Ascending aorta (tissue), 2 donors: ENCODE measurements around the gene C4orf50. TPM values are rescaled to one million over a fixed set of nuclear protein-coding genes. Genes with fewer than 3 reads are reported as not detected.

Source experiments
- DNase-seq, 2 donors: peaks; one replicate each; pipeline ENCODE4 v3.0.0-alpha.2; 2019; ENCODE audit warnings: low spot score in 2 of 2
- H3K27ac ChIP-seq, 2 donors: fragments of 200-600 bp; sonication (generic); one replicate each; pipeline ENCODE4 v1.5.1; 2016 to 2017; ENCODE audit warnings: mild to moderate bottlenecking in 1 of 2
- H3K27me3 ChIP-seq: fragments of 200-600 bp; sonication (generic); one replicate; pipeline ENCODE4 v1.5.1; 2017
- H3K36me3 ChIP-seq, 2 donors: fragments of 200-600 bp; sonication (generic); one replicate each; pipeline ENCODE4 v1.5.1; 2016
- H3K4me1 ChIP-seq, 2 donors: fragments of 200-600 bp; sonication (generic); one replicate each; pipeline ENCODE4 v1.5.1; 2016 to 2017; ENCODE audit warnings: mild to moderate bottlenecking in 1 of 2
- H3K4me3 ChIP-seq, 2 donors: fragments of 200-600 bp; sonication (generic); one replicate each; pipeline ENCODE4 v1.5.1; 2016 to 2017; ENCODE audit warnings: mild to moderate bottlenecking in 1 of 2
- H3K9me3 ChIP-seq, 2 donors: fragments of 200-600 bp; sonication (generic); one replicate each; pipeline ENCODE4 v1.5.1; 2016
- CTCF ChIP-seq, 3 experiments: fragments of 200-600 bp in 2 of 3; fragments of 450-650 bp in 1 of 3; sonication (generic) in 2 of 3; IDR thresholded peaks; one replicate each; pipeline ENCODE4 v1.5.1; 2016 to 2019; ENCODE audit warnings: antibody characterized with exemption in 3 of 3, mild to moderate bottlenecking in 1 of 3, moderate library complexity in 1 of 3
- intact Hi-C: fragments of 100-400 bp; cut with DNase I; formaldehyde crosslinking; loops from one replicate; pipeline ENCODE4 v1.15.1; 2023
- total RNA-seq: library from RNA; depleted of rRNA; stranded (reverse); fragments of >200 nt; gene quantifications from one replicate; pipeline ENCODE4 v1.1.0, GENCODE V29; 2016

The C4orf50 gene
- total RNA-seq, 1 donor from 2014 or later = not detected

GRCh38 chr4:5964030-5964429 lies 54.2 kb downstream of the C4orf50 start:
- H3K36me3 ChIP-seq = no peaks in the 10 kb centered on the region
- no peaks in the 10 kb centered on the region for H3K4me1 ChIP-seq
- intact Hi-C loops = no loop called here
- no peaks in the 10 kb centered on the region for H3K9me3 ChIP-seq
- H3K4me3 ChIP-seq = no peak overlapping the region
- H3K27me3 ChIP-seq = no peaks in the 10 kb centered on the region
- no peak for DNase-seq
- H3K27ac ChIP-seq = no peak overlapping the region
- no peak for TF ChIP-seq CTCF (IDR thresholded peaks at IDR 0.05)

- Histone ChIP-seq H3K9me3 (no peaks in the 10 kb centered on the region), H3K36me3 (no peaks in the 10 kb centered on the region), H3K27me3 (no peaks in the 10 kb centered on the region), H3K4me3 (no peak overlapping the region), H3K4me1 (no peaks in the 10 kb centered on the region), H3K27ac (no peak overlapping the region)
- intact Hi-C loops = no loop called here
- no peak for TF ChIP-seq CTCF (IDR thresholded peaks at IDR 0.05)
- no peak for DNase-seq
Observed at GRCh38 chr4:5963611-5964010, 54.6 kb downstream of the C4orf50 start.

- no peaks in the 10 kb centered on the region for H3K9me3 ChIP-seq
- peak in 1 of 2 donors; percentile 34 for DNase-seq
- H3K27me3 ChIP-seq = no peaks in the 10 kb centered on the region
- no peak overlapping the region for H3K27ac ChIP-seq
- H3K4me3 ChIP-seq = no peak overlapping the region
- intact Hi-C loops = no loop called here
- no peaks in the 10 kb centered on the region for H3K36me3 ChIP-seq
- no peak for TF ChIP-seq CTCF (IDR thresholded peaks at IDR 0.05)
- H3K4me1 ChIP-seq = no peaks in the 10 kb centered on the region
Observed at GRCh38 chr4:5962416-5962815, 55.8 kb downstream of the C4orf50 start.

- H3K4me3 ChIP-seq = no peak overlapping the region
- no peak for TF ChIP-seq CTCF (IDR thresholded peaks at IDR 0.05)
- no peaks in the 10 kb centered on the region for H3K36me3 ChIP-seq
- intact Hi-C loops = no loop called here
- no peaks in the 10 kb centered on the region for H3K9me3 ChIP-seq
- no peaks in the 10 kb centered on the region for H3K27me3 ChIP-seq
- no peak overlapping the region for H3K27ac ChIP-seq
- H3K4me1 ChIP-seq = no peaks in the 10 kb centered on the region
- peak in 1 of 2 donors; percentile 31 for DNase-seq
Observed at GRCh38 chr4:5960252-5960880, 57.9 kb downstream of the C4orf50 start.

- Histone ChIP-seq H3K27me3 (no peaks in the 10 kb centered on the region), H3K4me1 (no peaks in the 10 kb centered on the region), H3K9me3 (no peaks in the 10 kb centered on the region), H3K4me3 (no peak overlapping the region), H3K36me3 (no peaks in the 10 kb centered on the region), H3K27ac (no peak overlapping the region)
- intact Hi-C loops = no loop called here
- peak in 1 of 2 donors; percentile 19 for DNase-seq
- no peak for TF ChIP-seq CTCF (IDR thresholded peaks at IDR 0.05)
Observed at GRCh38 chr4:5959211-5959982, 58.8 kb downstream of the C4orf50 start.
